ENCODE data around the gene GRM4. TPM values are rescaled to one million over a fixed set of nuclear protein-coding genes. Genes with fewer than 3 reads are reported as not detected.

Gene GRM4
- total RNA-seq, 4 donors from 2014 or later = not detected

DNA sequence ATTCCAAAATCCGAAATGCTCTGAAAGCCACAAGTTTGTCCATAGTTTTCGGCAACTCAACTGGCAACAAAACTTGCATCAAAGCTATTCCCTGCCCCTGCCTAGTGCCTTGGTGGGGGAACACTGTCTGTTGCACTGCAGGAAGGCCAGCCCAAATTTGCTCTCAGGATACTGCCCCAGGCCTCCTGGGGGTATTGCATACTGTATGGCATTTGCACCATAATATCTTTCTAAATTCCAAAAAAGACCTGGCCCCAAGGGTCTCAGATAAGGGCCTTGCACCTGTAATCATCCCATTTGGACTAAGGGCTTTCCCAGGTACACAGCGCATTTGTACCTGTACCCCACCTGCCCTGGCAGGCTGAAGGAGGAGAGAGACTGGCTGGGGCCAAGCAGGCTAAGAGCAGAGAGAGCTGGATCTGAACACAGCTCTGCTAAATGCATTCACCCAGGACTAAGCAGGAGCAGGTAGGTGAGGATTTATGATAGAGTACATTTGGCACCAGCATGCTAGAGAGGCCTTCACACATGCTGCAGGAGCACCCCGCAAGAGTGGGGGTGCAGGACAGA lies 4.0 kb upstream of the GRM4 start:
- intact Hi-C loops (cut with DNase I) = loop anchor here (10.0 kb wide), 2 partner anchors 95 to 385 kb away; no protein-coding TSS in a partner anchor
- Histone ChIP-seq H3K9me3 (no peaks in the 10 kb centered on the region), H3K27me3 (peaks cover 0 to 96% (median 15%) of the 10 kb centered on the region in 4 donors), H3K4me3 (no peak overlapping the region), H3K27ac (no peak overlapping the region), H3K36me3 (no peaks in the 10 kb centered on the region), H3K4me1 (peaks cover 7 to 20% (median 14%) of the 10 kb centered on the region in 3 donors)
- TF ChIP-seq, protein P1, sequence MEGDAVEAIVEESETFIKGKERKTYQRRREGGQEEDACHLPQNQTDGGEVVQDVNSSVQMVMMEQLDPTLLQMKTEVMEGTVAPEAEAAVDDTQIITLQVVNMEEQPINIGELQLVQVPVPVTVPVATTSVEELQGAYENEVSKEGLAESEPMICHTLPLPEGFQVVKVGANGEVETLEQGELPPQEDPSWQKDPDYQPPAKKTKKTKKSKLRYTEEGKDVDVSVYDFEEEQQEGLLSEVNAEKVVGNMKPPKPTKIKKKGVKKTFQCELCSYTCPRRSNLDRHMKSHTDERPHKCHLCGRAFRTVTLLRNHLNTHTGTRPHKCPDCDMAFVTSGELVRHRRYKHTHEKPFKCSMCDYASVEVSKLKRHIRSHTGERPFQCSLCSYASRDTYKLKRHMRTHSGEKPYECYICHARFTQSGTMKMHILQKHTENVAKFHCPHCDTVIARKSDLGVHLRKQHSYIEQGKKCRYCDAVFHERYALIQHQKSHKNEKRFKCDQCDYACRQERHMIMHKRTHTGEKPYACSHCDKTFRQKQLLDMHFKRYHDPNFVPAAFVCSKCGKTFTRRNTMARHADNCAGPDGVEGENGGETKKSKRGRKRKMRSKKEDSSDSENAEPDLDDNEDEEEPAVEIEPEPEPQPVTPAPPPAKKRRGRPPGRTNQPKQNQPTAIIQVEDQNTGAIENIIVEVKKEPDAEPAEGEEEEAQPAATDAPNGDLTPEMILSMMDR (IDR thresholded peaks at IDR 0.05) = no peak
- no peak for TF ChIP-seq POLR2A (IDR thresholded peaks at IDR 0.05)
- no peak for DNase-seq
- 72 to 74% methylated on average over 4 of the region's 4 CpGs for WGBS, 2 donors

DNA sequence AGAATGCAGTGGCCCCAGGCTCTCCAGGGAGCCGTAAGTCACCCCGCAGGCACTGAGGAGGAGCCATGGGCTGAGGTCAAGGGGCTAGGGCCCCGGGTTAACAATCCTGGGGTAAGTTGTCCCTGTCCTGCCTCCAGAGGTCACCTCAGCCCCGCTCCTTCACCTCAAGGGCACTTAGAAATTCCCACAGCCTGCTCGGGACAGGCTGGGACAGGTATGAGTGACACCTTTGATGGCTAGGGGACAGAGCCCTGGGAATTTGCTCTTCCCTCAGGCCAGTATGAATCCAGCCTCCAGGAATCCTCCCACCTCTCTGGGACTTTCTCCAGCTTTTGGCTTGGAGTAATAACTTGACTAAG lies 3.5 kb upstream of the GRM4 start:
- Histone ChIP-seq H3K27me3 (peaks cover 4 to 96% (median 19%) of the 10 kb centered on the region in 4 donors), H3K9me3 (no peaks in the 10 kb centered on the region), H3K4me1 (peaks cover 7 to 20% (median 14%) of the 10 kb centered on the region in 3 donors), H3K36me3 (no peaks in the 10 kb centered on the region), H3K27ac (no peak overlapping the region), H3K4me3 (no peak overlapping the region)
- intact Hi-C loops (cut with DNase I) = loop anchor here (10.0 kb wide), 1 partner anchor 95 kb away; no protein-coding TSS in a partner anchor
- no peak for TF ChIP-seq POLR2A (IDR thresholded peaks at IDR 0.05)
- TF ChIP-seq, protein P1 (IDR thresholded peaks at IDR 0.05) = no peak
- no peak for DNase-seq
- WGBS, 2 donors = 26 to 33% methylated on average over 1 to 5 of the region's 5 CpGs

DNA sequence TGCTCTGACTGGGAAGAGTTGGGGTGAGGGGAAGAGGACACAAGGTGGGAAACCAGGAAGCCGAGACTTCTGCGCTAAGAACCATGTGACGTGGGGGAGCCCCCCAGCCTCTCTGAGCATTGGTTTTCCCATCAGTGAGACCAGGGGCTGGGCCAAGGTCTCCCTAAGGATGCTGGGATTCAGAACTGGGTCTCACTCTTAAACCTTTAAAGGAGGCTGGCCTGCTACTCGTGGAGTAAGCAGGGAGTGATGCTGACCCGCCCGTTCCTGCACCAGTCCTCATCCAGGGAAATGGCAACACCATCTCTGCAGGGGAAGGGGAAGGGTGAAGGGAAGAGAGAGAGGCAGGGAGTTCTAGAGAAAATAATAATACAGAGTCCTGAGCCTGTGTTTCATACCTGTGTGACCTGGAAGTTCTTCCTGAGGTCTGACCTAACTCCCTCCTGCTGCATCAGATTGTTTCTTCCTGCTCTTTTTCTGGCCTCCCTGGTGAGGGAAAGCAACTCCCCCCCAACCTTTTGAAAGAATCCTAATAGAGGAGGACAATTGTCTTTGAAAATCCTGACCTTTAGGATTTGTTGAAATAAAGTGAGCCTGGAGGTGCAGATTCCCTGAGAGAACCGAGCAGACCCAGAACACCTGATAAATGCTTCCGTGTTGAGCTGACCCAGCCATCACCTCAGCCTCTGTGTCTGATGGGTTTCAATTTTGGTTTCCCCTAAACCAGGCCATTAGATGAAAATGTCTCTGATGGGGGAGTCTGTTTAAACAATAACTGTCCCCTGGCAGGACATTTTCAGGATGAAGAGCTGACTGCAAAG lies 3.0 kb upstream of the GRM4 start:
- Histone ChIP-seq H3K9me3 (no peaks in the 10 kb centered on the region), H3K27me3 (peaks cover 10 to 96% (median 20%) of the 10 kb centered on the region in 4 donors), H3K27ac (no peak overlapping the region), H3K4me1 (peaks cover 11 to 22% (median 20%) of the 10 kb centered on the region in 3 donors), H3K4me3 (no peak overlapping the region), H3K36me3 (no peaks in the 10 kb centered on the region)
- no peak for TF ChIP-seq POLR2A (IDR thresholded peaks at IDR 0.05)
- TF ChIP-seq, protein P1 (IDR thresholded peaks at IDR 0.05) = no peak
- DNase-seq = no peak
- intact Hi-C loops (cut with DNase I) = loop anchor here (10.0 kb wide), 1 partner anchor 94 kb away; no protein-coding TSS in a partner anchor
- 62 to 80% methylated on average over 1 to 4 of the region's 8 CpGs for WGBS, 2 donors

DNA sequence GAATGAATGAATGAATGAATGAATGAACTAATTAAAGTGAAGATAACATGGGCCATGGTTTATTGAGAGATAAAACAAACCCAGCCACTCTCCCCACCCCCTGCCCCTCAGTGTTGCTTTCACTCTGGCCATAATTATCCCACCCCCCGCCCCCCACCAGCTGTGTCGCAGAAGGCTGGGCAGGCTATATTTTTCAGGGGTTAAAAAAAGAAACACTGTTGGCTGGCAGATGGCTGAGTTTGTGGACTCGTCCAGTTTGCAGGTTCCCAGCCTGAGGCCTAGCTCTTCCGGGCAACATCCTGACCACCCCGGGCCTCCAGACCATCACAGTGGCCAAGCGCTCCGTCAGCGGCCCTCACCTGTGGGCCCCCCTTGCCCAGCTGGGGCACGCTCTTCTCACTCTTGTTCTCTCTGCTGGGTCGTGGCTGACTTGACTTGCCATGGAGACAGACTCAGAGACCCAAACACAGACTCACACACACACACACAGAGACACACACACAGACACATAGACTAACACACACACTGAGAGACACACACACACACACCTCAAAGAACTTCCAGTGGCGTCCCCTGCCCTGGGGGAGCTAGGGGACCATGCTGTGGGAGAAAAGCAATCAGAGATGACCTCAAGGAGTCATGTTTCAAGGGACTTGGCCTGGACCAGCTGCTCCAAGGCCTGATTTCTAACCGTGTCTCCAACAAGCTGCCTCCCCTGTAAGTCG lies 2.2 kb upstream of the GRM4 start:
- no peak overlapping the region for H3K27ac ChIP-seq
- DNase-seq = no peak
- WGBS, 2 donors = 57 to 77% methylated on average over 5 to 9 of the region's 13 CpGs
- no peak for TF ChIP-seq POLR2A (IDR thresholded peaks at IDR 0.05)
- TF ChIP-seq, protein P1 (IDR thresholded peaks at IDR 0.05) = no peak
- H3K9me3 ChIP-seq = no peaks in the 10 kb centered on the region
- peaks cover 12 to 96% (median 23%) of the 10 kb centered on the region in 4 donors for H3K27me3 ChIP-seq
- intact Hi-C loops (cut with DNase I) = loop anchor here (10.0 kb wide), 1 partner anchor 93 kb away; no protein-coding TSS in a partner anchor
- H3K4me1 ChIP-seq = peaks cover 16 to 30% (median 28%) of the 10 kb centered on the region in 3 donors
- H3K36me3 ChIP-seq = no peaks in the 10 kb centered on the region
- H3K4me3 ChIP-seq = no peak overlapping the region
